ENCODE data around the gene TMEM219. TPM values are rescaled to one million over a fixed set of nuclear protein-coding genes. Genes with fewer than 3 reads are reported as not detected.

The TMEM219 gene, protein sequence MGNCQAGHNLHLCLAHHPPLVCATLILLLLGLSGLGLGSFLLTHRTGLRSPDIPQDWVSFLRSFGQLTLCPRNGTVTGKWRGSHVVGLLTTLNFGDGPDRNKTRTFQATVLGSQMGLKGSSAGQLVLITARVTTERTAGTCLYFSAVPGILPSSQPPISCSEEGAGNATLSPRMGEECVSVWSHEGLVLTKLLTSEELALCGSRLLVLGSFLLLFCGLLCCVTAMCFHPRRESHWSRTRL
- polyA plus RNA-seq (2013, experiment 1 of 2) = 118 TPM
- polyA plus RNA-seq (2013, experiment 2 of 2) = 125 TPM

DNA sequence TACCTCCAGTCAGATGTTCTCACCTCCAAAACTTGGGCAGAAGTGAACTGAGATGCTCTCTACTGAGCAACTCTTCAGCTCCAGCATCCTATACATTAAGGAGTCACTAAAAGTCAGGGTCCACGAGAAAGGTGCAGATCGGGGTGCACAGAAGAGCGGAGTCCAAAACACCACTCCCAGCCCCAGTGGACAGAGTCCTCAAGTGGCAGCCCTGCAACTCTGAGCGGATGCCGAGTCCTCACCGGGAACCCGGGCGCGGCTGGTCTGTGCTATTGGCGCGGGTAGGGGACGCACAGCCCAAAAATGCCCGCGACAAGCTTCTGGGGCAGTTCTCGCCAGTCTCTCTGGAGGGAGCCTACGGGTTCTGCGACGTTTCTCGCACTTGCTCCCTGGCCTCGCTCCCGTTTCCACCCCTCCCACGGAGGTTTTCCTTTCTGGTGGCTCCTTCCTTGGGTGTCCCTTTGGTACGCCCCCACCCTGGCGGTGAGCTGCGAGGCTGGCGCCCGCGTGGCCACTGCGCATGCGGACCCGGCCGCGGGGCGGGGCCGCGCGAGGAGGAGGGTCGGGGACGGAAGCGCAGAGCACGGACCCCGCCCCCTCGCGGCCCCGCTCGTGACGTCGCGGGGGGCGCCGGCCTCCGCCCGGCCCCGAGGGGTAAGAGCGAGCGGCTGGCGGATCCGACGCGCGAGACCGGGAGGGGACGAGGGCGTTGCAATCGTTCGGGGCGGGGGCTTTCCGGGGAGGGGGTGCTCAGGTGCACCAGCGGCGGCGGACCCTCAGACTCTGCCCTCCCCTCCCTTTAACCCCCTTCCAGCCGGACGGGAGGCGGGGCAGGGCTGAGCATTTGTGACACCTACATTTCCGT is at the start of gene TMEM219:
Gene TMEM219, plus strand, starts transcription at position 601 of the 865 bp plus-strand sequence. CDS start 1,065 bp downstream, outside the sequence.
- H3K36me3 ChIP-seq (ENCODE audit: control insufficient read depth in 1 of 2, insufficient read depth in 2 of 2, low read depth in 1 of 2, low read length in 2 of 2) = peaks cover 4 to 18% of the 10 kb centered on the region in 2 experiments
- H3K9me3 ChIP-seq (ENCODE audit: control insufficient read depth, low read length) = no peaks in the 10 kb centered on the region
- H2BK120ac ChIP-seq (ENCODE audit: low read depth, low read length) = peak within 1 kb of the TSS; percentile 68
- peak within 1 kb of the TSS in 1 of 2 experiments; percentile 47 for H3K23ac ChIP-seq (ENCODE audit: low read length in 2 of 2)
- H3K27me3 ChIP-seq (ENCODE audit: control insufficient read depth in 1 of 2, insufficient read depth in 1 of 2, low read length in 2 of 2) = no peaks in the 10 kb centered on the region
- peak within 1 kb of the TSS; percentile 97 for H3K9ac ChIP-seq (ENCODE audit: low read length)
- 2% methylated on average over 56 of the region's 75 CpGs for WGBS
- peak within 1 kb of the TSS; percentile 85 for H4K91ac ChIP-seq (ENCODE audit: low read length)
- H3K4ac ChIP-seq (ENCODE audit: low read depth in 1 of 2, low read length in 2 of 2) = peak within 1 kb of the TSS; percentile 65 to 94
- peak within 1 kb of the TSS; percentile 58 for H2AFZ ChIP-seq (ENCODE audit: low read depth, low read length)
- H3K4me1 ChIP-seq (ENCODE audit: control insufficient read depth, insufficient read depth, low read depth, low read length) = peaks cover 11% of the 10 kb centered on the region
- H3K14ac ChIP-seq (ENCODE audit: low read length in 2 of 2) = peak within 1 kb of the TSS in 1 of 2 experiments; percentile 86
- H2BK5ac ChIP-seq (ENCODE audit: low read depth, low read length, poor library complexity, severe bottlenecking) = peak within 1 kb of the TSS; percentile 83
- H3K4me2 ChIP-seq (ENCODE audit: low read length, poor library complexity, severe bottlenecking) = peak within 1 kb of the TSS; percentile 73
- peak; percentile 87 for DNase-seq
- peak within 1 kb of the TSS; percentile 85 to 92 for H3K18ac ChIP-seq (ENCODE audit: low read depth in 1 of 2, low read length in 2 of 2)
- peak within 1 kb of the TSS; percentile 12 to 33 for H2BK12ac ChIP-seq (ENCODE audit: low read length in 2 of 2)
- H4K8ac ChIP-seq (ENCODE audit: low read length) = peak within 1 kb of the TSS; percentile 97
- H3K79me1 ChIP-seq (replicated peaks; ENCODE audit: low read length, poor library complexity, severe bottlenecking) = peaks cover 15% of the 10 kb centered on the region
- peak within 1 kb of the TSS; percentile 83 to 98 for H3K4me3 ChIP-seq (ENCODE audit: insufficient read depth in 1 of 2, low read depth in 1 of 2, low read length in 2 of 2)
- H3K27ac ChIP-seq (ENCODE audit: low read length, poor library complexity, severe bottlenecking) = peak within 1 kb of the TSS; percentile 78
- peak within 1 kb of the TSS; percentile 81 for H2AK5ac ChIP-seq (ENCODE audit: low read length, severe bottlenecking)
- peak within 1 kb of the TSS; percentile 83 for H2BK15ac ChIP-seq (ENCODE audit: low read depth, poor library complexity, severe bottlenecking)

DNA sequence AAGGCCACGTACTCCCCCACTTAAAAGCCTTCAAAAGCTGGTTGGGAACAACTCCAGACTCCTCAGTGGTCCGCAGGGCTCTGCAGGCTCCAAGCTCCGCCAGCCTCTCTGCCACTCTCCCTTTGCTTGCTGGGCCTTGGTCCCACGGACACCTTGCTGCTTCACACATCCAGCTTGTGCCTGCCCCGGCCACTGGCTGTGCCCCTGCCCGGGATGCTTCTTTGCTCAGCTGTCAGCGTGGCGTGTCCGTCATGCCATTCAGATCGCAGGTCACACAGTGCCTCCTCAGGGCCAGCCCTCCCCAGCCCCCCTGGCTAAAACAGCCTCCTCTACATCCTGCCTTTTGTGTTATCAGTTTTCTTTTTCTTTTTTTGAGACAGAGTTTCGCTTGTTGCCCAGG is 49.8 kb upstream of the TMEM219 start:
- no peak overlapping the region for H4K91ac ChIP-seq (ENCODE audit: low read length)
- WGBS = 89% methylated on average over 11 of the region's 11 CpGs
- H2BK5ac ChIP-seq (ENCODE audit: low read depth, low read length, poor library complexity, severe bottlenecking) = no peak overlapping the region
- no peak overlapping the region for H3K14ac ChIP-seq (ENCODE audit: low read length in 2 of 2)
- no peak overlapping the region for H4K8ac ChIP-seq (ENCODE audit: low read length)
- H3K27me3 ChIP-seq (ENCODE audit: control insufficient read depth in 1 of 2, insufficient read depth in 1 of 2, low read length in 2 of 2) = no peaks in the 10 kb centered on the region
- H3K27ac ChIP-seq (ENCODE audit: low read length, poor library complexity, severe bottlenecking) = no peak overlapping the region
- H2BK120ac ChIP-seq (ENCODE audit: low read depth, low read length) = no peak overlapping the region
- no peak overlapping the region for H3K4ac ChIP-seq (ENCODE audit: low read depth in 1 of 2, low read length in 2 of 2)
- no peaks in the 10 kb centered on the region for H3K9me3 ChIP-seq (ENCODE audit: control insufficient read depth, low read length)
- peaks cover 43 to 44% of the 10 kb centered on the region in 2 experiments for H3K36me3 ChIP-seq (ENCODE audit: control insufficient read depth in 1 of 2, insufficient read depth in 2 of 2, low read depth in 1 of 2, low read length in 2 of 2)
- H3K4me1 ChIP-seq (ENCODE audit: control insufficient read depth, insufficient read depth, low read depth, low read length) = peaks cover 4% of the 10 kb centered on the region
- no peak overlapping the region for H3K23ac ChIP-seq (ENCODE audit: low read length in 2 of 2)
- no peak overlapping the region for H3K18ac ChIP-seq (ENCODE audit: low read depth in 1 of 2, low read length in 2 of 2)
- H2AFZ ChIP-seq (ENCODE audit: low read depth, low read length) = no peak overlapping the region
- no peak overlapping the region for H3K4me2 ChIP-seq (ENCODE audit: low read length, poor library complexity, severe bottlenecking)
- H2BK15ac ChIP-seq (ENCODE audit: low read depth, poor library complexity, severe bottlenecking) = no peak overlapping the region
- no peak overlapping the region for H2AK5ac ChIP-seq (ENCODE audit: low read length, severe bottlenecking)
- H2BK12ac ChIP-seq (ENCODE audit: low read length in 2 of 2) = no peak overlapping the region
- no peak overlapping the region for H3K4me3 ChIP-seq (ENCODE audit: insufficient read depth in 1 of 2, low read depth in 1 of 2, low read length in 2 of 2)
- DNase-seq = no peak
- no peak overlapping the region for H3K9ac ChIP-seq (ENCODE audit: low read length)
- peaks cover 14% of the 10 kb centered on the region for H3K79me1 ChIP-seq (replicated peaks; ENCODE audit: low read length, poor library complexity, severe bottlenecking)

DNA sequence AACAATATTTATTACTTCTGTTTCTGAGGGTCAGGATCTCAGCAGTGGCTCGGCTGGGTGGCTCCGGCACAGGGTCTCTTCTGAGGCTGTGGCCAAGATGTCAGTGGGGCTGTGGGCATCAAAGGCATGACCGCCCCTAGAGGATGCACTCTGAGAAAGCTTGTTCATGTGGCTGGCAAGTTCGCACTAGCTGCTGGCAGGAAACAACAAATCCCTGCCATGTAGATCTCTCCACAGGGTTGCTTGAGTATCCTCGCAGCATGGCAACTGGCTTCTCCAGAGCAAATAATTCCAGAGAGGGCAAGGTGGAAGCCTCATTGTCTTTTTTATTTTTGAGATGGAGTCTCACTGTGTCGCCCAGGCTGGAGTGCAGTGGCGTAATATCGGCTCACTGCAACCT is 48.4 kb upstream of the TMEM219 start:
- H3K27me3 ChIP-seq (ENCODE audit: control insufficient read depth in 1 of 2, insufficient read depth in 1 of 2, low read length in 2 of 2) = no peaks in the 10 kb centered on the region
- no peak overlapping the region for H3K9ac ChIP-seq (ENCODE audit: low read length)
- no peak overlapping the region for H2BK12ac ChIP-seq (ENCODE audit: low read length in 2 of 2)
- 97% methylated on average over 8 of the region's 8 CpGs for WGBS
- no peak overlapping the region for H2BK120ac ChIP-seq (ENCODE audit: low read depth, low read length)
- no peak overlapping the region for H2BK5ac ChIP-seq (ENCODE audit: low read depth, low read length, poor library complexity, severe bottlenecking)
- no peak overlapping the region for H3K18ac ChIP-seq (ENCODE audit: low read depth in 1 of 2, low read length in 2 of 2)
- no peak overlapping the region for H4K91ac ChIP-seq (ENCODE audit: low read length)
- no peak overlapping the region for H2BK15ac ChIP-seq (ENCODE audit: low read depth, poor library complexity, severe bottlenecking)
- peaks cover 46 to 48% of the 10 kb centered on the region in 2 experiments for H3K36me3 ChIP-seq (ENCODE audit: control insufficient read depth in 1 of 2, insufficient read depth in 2 of 2, low read depth in 1 of 2, low read length in 2 of 2)
- H3K9me3 ChIP-seq (ENCODE audit: control insufficient read depth, low read length) = no peaks in the 10 kb centered on the region
- H2AK5ac ChIP-seq (ENCODE audit: low read length, severe bottlenecking) = no peak overlapping the region
- no peak overlapping the region for H3K27ac ChIP-seq (ENCODE audit: low read length, poor library complexity, severe bottlenecking)
- peaks cover 17% of the 10 kb centered on the region for H3K79me1 ChIP-seq (replicated peaks; ENCODE audit: low read length, poor library complexity, severe bottlenecking)
- H3K4me2 ChIP-seq (ENCODE audit: low read length, poor library complexity, severe bottlenecking) = no peak overlapping the region
- no peak overlapping the region for H3K4me3 ChIP-seq (ENCODE audit: insufficient read depth in 1 of 2, low read depth in 1 of 2, low read length in 2 of 2)
- DNase-seq = no peak
- peaks cover 4% of the 10 kb centered on the region for H3K4me1 ChIP-seq (ENCODE audit: control insufficient read depth, insufficient read depth, low read depth, low read length)
- H3K23ac ChIP-seq (ENCODE audit: low read length in 2 of 2) = no peak overlapping the region
- no peak overlapping the region for H3K4ac ChIP-seq (ENCODE audit: low read depth in 1 of 2, low read length in 2 of 2)
- no peak overlapping the region for H2AFZ ChIP-seq (ENCODE audit: low read depth, low read length)
- H4K8ac ChIP-seq (ENCODE audit: low read length) = no peak overlapping the region
- no peak overlapping the region for H3K14ac ChIP-seq (ENCODE audit: low read length in 2 of 2)

All from mesenchymal stem cell (in vitro differentiated cells and primary cell).